Transverse colon (tissue), 3 donors: Measurements from ENCODE around the gene SMARCA1.

ENCODE experiments used
- CTCF ChIP-seq, 5 experiments: fragments of 200-600 bp in 3 of 5; fragments of 450-650 bp in 2 of 5; sonication (generic) in 3 of 5; IDR thresholded peaks; 1 replicate in 2 of 5; 2 replicates in 3 of 5; pipeline ENCODE4 v1.5.1; 2016 to 2017; ENCODE audit warnings: antibody characterized with exemption in 5 of 5, inconsistent platforms in 3 of 5, mild to moderate bottlenecking in 2 of 5, moderate library complexity in 1 of 5
- POLR2A ChIP-seq: fragments of 450-650 bp; IDR thresholded peaks from one replicate; pipeline ENCODE4 v1.6.1; 2016; ENCODE audit warnings: antibody characterized with exemption, mild to moderate bottlenecking, moderate library complexity

GRCh38 chrX:129497146-129497843 lies 26.0 kb downstream of the SMARCA1 start:
- TF ChIP-seq CTCF (IDR thresholded peaks at IDR 0.05) = no peak
- no peak for TF ChIP-seq POLR2A
